ENCODE data around the gene ABCC8.

Gene ABCC8

GRCh38 chr11:17391493-17392355 lies 84.9 kb downstream of the ABCC8 start:
- no peak for DNase-seq (ENCODE audit: low read depth, low spot score)
- TF ChIP-seq FOXP2 (optimal IDR thresholded peaks at IDR 0.05; ENCODE audit: control extremely low read depth, extremely low read length, insufficient read depth) (no peak), POLR2AphosphoS5 (IDR thresholded peaks at IDR 0.05; ENCODE audit: borderline replicate concordance, low read depth, low read length) (no peak), EZH2 (IDR thresholded peaks at IDR 0.05) (no peak)

GRCh38 chr11:17389957-17390649 lies 86.5 kb downstream of the ABCC8 start:
- Histone ChIP-seq H3K4me3 (peak overlapping the region; percentile 83; the same call in 1 of the 2 replicates), H3K27ac (no peak overlapping the region), H3K9ac (ENCODE audit: insufficient read length) (no peak overlapping the region), H3K36me3 (ENCODE audit: insufficient read depth, low read length) (no peaks in the 10 kb centered on the region), H3K9me3 (ENCODE audit: low read depth, low read length) (no peaks in the 10 kb centered on the region)
- no peak for DNase-seq (ENCODE audit: low read depth, low spot score)
- no peak for TF ChIP-seq EZH2 (IDR thresholded peaks at IDR 0.05)
- TF ChIP-seq FOXP2 (optimal IDR thresholded peaks at IDR 0.05; ENCODE audit: control extremely low read depth, extremely low read length, insufficient read depth): no peak
- TF ChIP-seq POLR2AphosphoS5 (IDR thresholded peaks at IDR 0.05; ENCODE audit: borderline replicate concordance, low read depth, low read length): no peak

More at GRCh38 chr11:17391493-17392355, 84.9 kb downstream of the ABCC8 start:
- no peaks in the 10 kb centered on the region for H3K36me3 ChIP-seq (ENCODE audit: insufficient read depth, low read length)
- no peak overlapping the region for H3K27ac ChIP-seq
- H3K9ac ChIP-seq (ENCODE audit: insufficient read length): no peak overlapping the region
- H3K4me3 ChIP-seq: no peak overlapping the region
- H3K9me3 ChIP-seq (ENCODE audit: low read depth, low read length): no peaks in the 10 kb centered on the region

DNA sequence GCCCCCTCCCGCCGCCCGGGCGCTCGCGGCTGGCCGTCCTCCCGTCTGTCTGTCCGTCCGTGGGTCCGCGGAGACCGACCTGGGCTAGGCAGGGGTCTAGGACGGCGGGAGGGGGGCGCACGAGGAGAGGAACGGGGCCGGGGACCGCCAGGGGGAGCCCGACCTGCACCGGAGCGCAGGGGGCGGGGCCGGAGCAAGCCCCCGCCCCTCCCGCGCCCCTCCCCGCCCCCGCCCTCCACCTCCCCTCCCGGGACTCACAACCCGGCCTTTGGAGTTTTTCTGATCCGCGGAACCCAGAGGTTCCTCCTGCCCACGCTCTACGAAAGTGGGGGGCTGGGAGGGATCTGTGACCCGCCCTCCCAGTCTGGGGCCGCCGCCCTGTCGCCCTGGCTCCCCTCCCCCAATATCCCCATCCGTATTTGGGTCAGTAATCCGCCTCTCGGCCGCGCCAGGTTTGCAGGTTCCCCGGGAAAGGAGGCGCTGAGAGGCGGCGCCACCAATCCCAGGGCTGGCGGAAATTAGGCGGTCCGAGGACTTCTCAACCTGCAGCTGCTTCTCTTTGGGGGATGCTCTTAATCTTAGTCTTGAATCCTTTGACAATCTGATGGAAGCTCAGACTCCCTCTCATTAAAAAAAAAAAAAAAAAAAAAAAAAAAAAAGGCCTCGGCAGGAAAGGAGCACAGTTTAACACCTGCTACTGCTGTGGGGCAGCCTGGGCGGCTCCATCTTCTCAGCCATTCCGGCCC lies 87.3 kb downstream of the ABCC8 start:
- Histone ChIP-seq H3K9me3 (ENCODE audit: low read depth, low read length) (no peaks in the 10 kb centered on the region), H3K9ac (ENCODE audit: insufficient read length) (no peak overlapping the region), H3K27ac (no peak overlapping the region), H3K36me3 (ENCODE audit: insufficient read depth, low read length) (no peaks in the 10 kb centered on the region), H3K4me3 (peak overlapping the region; percentile 83)
- no peak for TF ChIP-seq EZH2 (IDR thresholded peaks at IDR 0.05)
- TF ChIP-seq FOXP2 (optimal IDR thresholded peaks at IDR 0.05; ENCODE audit: control extremely low read depth, extremely low read length, insufficient read depth): no peak
- TF ChIP-seq POLR2AphosphoS5 (IDR thresholded peaks at IDR 0.05; ENCODE audit: borderline replicate concordance, low read depth, low read length): no peak
- no peak for DNase-seq (ENCODE audit: low read depth, low spot score)

- Histone ChIP-seq H3K36me3 (ENCODE audit: insufficient read depth, low read length) (no peaks in the 10 kb centered on the region), H3K27ac (no peak within 1 kb of the TSS), H3K4me3 (peak within 1 kb of the TSS; percentile 83), H3K9ac (ENCODE audit: insufficient read length) (no peak within 1 kb of the TSS), H3K9me3 (ENCODE audit: low read depth, low read length) (no peaks in the 10 kb centered on the region)
- TF ChIP-seq FOXP2 (optimal IDR thresholded peaks at IDR 0.05; ENCODE audit: control extremely low read depth, extremely low read length, insufficient read depth) (no peak), POLR2AphosphoS5 (IDR thresholded peaks at IDR 0.05; ENCODE audit: borderline replicate concordance, low read depth, low read length) (no peak), EZH2 (IDR thresholded peaks at IDR 0.05) (no peak)
- DNase-seq (ENCODE audit: low read depth, low spot score): no peak
Measured at GRCh38 chr11:17388609-17389210, 87.9 kb downstream of the ABCC8 start, which contains the start of gene KCNJ11. Gene KCNJ11 (minus strand): TSS chr11:17388659. CDS start chr11:17388091, 568 bp downstream.

- H3K36me3 ChIP-seq (ENCODE audit: insufficient read depth, low read length): no peaks in the 10 kb centered on the region
- no peak overlapping the region for H3K9ac ChIP-seq (ENCODE audit: insufficient read length)
- DNase-seq (ENCODE audit: low read depth, low spot score): no peak
- H3K4me3 ChIP-seq: no peak overlapping the region
- TF ChIP-seq EZH2 (IDR thresholded peaks at IDR 0.05) (no peak), POLR2AphosphoS5 (IDR thresholded peaks at IDR 0.05; ENCODE audit: borderline replicate concordance, low read depth, low read length) (no peak), FOXP2 (optimal IDR thresholded peaks at IDR 0.05; ENCODE audit: control extremely low read depth, extremely low read length, insufficient read depth) (no peak)
- H3K9me3 ChIP-seq (ENCODE audit: low read depth, low read length): no peaks in the 10 kb centered on the region
- no peak overlapping the region for H3K27ac ChIP-seq
Measured at GRCh38 chr11:17387811-17388210, 88.8 kb downstream of the ABCC8 start.

DNA sequence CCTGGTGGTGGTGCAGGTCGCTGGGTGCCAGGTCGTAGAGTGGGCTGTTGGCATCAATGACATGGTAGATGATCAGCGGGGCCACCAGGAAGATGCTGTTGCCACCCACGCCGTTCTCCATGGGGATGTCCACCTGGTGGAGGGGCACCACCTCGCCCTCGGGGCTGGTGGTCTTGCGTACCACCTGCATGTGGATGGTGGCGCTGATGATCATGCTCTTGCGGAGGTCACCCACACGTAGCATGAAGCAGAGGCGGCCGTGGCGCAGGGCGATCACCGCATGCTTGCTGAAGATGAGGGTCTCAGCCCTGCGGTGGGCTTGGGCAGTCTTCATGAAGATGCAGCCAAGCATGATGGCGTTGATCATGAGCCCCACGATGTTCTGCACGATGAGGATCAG lies 89.4 kb downstream of the ABCC8 start:
- Histone ChIP-seq H3K9ac (ENCODE audit: insufficient read length) (no peak overlapping the region), H3K36me3 (ENCODE audit: insufficient read depth, low read length) (no peaks in the 10 kb centered on the region), H3K27ac (no peak overlapping the region), H3K4me3 (no peak overlapping the region), H3K9me3 (ENCODE audit: low read depth, low read length) (no peaks in the 10 kb centered on the region)
- no peak for DNase-seq (ENCODE audit: low read depth, low spot score)
- TF ChIP-seq FOXP2 (optimal IDR thresholded peaks at IDR 0.05; ENCODE audit: control extremely low read depth, extremely low read length, insufficient read depth): no peak
- no peak for TF ChIP-seq POLR2AphosphoS5 (IDR thresholded peaks at IDR 0.05; ENCODE audit: borderline replicate concordance, low read depth, low read length)
- TF ChIP-seq EZH2 (IDR thresholded peaks at IDR 0.05): no peak

GRCh38 chr11:17386331-17387084 lies 90.1 kb downstream of the ABCC8 start:
- Histone ChIP-seq H3K4me3 (no peak overlapping the region), H3K9ac (ENCODE audit: insufficient read length) (no peak overlapping the region), H3K9me3 (ENCODE audit: low read depth, low read length) (no peaks in the 10 kb centered on the region), H3K36me3 (ENCODE audit: insufficient read depth, low read length) (no peaks in the 10 kb centered on the region), H3K27ac (no peak overlapping the region)
- no peak for DNase-seq (ENCODE audit: low read depth, low spot score)
- no peak for TF ChIP-seq FOXP2 (optimal IDR thresholded peaks at IDR 0.05; ENCODE audit: control extremely low read depth, extremely low read length, insufficient read depth)

Measured in SK-N-MC (cell line).